ENCODE measurements around the gene ARHGEF3.
"Not testable (repeated sequence)": the region's sequence is repeated elsewhere in the genome, so short reads cannot be mapped to it uniquely, and the experiment has no call there.

Gene ARHGEF3

DNA sequence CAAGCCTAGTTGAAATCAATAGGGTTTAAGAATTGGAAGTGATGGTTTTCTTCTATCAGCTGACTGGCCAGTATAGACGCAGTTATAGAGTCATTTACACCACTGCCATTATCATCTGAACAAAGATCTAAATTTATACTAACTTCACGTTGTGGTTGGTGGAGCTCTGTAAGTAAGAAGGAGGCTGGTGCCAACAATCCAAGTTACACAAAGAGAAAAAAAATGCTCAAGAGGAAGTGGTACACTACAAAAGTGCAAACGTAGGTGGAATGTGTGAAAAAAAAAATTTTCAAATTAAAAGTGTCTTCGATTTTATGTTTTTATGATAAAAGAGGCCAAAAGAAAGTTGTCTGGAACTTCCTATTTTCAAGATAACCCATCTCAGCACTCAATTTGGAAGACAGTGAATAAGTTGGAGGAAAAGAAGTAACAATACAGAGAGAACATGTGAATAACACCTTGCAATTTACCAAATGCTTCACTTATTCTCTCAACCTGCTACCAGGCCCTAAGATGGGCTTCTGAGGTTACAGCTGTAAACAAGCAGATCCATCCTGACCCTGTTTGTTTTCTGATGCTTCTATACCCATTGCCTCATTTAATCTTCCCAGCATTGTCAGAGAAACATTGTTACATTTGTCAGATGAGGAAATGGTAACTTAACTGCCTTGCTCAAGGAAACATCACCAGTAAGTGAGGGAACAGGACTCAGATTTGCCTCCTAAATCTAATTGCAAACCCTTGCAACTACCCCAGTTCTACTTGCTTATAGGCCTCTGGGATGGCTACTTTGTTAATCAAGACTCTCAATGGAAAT, 106.7 kb downstream of the ARHGEF3 start:
- DNase-seq (ENCODE audit: extremely low read depth, low read depth): no peak
- TF ChIP-seq, protein P1, sequence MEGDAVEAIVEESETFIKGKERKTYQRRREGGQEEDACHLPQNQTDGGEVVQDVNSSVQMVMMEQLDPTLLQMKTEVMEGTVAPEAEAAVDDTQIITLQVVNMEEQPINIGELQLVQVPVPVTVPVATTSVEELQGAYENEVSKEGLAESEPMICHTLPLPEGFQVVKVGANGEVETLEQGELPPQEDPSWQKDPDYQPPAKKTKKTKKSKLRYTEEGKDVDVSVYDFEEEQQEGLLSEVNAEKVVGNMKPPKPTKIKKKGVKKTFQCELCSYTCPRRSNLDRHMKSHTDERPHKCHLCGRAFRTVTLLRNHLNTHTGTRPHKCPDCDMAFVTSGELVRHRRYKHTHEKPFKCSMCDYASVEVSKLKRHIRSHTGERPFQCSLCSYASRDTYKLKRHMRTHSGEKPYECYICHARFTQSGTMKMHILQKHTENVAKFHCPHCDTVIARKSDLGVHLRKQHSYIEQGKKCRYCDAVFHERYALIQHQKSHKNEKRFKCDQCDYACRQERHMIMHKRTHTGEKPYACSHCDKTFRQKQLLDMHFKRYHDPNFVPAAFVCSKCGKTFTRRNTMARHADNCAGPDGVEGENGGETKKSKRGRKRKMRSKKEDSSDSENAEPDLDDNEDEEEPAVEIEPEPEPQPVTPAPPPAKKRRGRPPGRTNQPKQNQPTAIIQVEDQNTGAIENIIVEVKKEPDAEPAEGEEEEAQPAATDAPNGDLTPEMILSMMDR (IDR thresholded peaks at IDR 0.05; ENCODE audit: low read depth, low read length, missing control alignments): no peak
- no peak overlapping the region for H3K4me3 ChIP-seq (replicated peaks; ENCODE audit: low read depth, low read length)

DNA sequence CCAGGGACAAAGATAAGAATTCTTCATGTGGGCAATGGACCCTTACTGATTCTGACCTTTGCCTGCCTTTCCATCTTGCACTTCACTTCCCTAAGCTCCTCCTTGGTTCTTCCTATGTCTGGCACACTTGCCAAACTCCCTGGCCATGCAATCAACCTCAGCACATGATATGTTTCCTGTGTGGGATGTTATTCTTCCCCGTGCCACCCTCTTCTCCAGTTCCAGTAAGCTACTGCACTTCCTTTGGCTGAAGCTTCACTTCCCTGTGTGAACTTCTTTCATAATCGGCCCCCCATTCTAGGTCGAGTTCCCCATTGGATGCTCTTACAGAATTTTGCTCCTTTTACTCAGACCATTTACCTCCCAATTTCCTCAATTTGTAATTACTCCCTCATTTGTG, 108.0 kb downstream of the ARHGEF3 start:
- TF ChIP-seq, protein P1 (IDR thresholded peaks at IDR 0.05; ENCODE audit: low read depth, low read length, missing control alignments): no peak
- no peak for DNase-seq (ENCODE audit: extremely low read depth, low read depth)
- H3K4me3 ChIP-seq (replicated peaks; ENCODE audit: low read depth, low read length): no peak overlapping the region

DNA sequence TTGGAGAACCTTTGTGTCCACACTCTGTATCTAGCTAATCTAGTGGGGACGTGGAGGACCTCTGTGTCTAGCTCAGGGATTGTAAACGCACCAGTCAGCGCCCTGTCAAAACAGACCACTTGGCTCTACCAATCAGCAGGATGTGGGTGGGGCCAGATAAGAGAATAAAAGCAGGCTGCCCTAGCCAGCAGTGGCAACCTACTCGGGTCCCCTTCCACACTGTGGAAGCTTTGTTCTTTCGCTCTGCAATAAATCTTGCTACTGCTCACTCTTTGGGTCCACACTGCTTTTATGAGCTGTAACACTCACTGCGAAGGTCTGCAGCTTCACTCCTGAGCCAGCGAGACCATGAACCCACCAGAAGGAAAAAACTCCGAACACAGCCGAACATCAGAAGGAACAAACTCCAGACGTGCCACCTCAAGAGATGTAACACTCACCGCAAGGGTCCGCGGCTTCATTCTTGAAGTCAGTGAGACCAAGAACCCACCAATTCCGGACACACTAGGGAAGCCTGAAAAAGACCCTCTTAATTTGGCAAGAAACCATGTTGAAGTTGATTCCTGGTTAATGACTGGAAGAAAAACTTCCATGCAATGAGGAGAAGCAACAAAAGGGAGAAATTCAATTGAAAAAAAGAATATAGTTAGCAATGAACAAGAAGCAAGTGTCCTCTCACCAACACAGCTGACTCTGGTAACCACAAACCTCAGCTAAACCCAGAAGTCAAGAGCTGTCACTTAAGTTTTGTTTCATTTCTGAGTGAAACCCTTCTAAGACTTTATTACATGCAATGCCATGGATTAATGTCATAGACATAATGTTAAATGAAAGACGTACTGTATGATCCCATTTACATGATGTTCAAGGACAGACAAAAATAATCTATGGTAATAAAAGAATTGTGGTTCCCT, 109.0 kb downstream of the ARHGEF3 start:
- H3K4me3 ChIP-seq (replicated peaks; ENCODE audit: low read depth, low read length); DNase-seq (ENCODE audit: extremely low read depth, low read depth): not testable (repeated sequence)

DNA sequence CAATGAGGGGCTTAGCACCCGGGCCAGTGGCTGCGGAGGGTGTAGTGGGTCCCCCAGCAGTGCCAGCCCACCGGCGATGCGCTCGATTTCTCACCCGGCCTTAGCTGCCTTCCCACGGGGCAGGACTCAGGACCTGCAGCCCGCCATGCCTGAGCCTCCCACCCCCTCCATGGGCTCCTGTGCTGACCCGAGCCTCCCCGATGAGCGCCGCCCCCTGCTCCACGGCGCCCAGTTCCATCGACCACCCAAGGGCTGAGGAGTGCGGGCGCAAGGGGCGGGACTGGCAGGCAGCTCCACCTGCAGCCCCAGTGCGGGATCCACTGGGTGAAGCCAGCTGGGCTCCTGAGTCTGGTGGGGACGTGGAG, 109.8 kb downstream of the ARHGEF3 start:
- not testable (repeated sequence) for DNase-seq (ENCODE audit: extremely low read depth, low read depth); H3K4me3 ChIP-seq (replicated peaks; ENCODE audit: low read depth, low read length)

DNA sequence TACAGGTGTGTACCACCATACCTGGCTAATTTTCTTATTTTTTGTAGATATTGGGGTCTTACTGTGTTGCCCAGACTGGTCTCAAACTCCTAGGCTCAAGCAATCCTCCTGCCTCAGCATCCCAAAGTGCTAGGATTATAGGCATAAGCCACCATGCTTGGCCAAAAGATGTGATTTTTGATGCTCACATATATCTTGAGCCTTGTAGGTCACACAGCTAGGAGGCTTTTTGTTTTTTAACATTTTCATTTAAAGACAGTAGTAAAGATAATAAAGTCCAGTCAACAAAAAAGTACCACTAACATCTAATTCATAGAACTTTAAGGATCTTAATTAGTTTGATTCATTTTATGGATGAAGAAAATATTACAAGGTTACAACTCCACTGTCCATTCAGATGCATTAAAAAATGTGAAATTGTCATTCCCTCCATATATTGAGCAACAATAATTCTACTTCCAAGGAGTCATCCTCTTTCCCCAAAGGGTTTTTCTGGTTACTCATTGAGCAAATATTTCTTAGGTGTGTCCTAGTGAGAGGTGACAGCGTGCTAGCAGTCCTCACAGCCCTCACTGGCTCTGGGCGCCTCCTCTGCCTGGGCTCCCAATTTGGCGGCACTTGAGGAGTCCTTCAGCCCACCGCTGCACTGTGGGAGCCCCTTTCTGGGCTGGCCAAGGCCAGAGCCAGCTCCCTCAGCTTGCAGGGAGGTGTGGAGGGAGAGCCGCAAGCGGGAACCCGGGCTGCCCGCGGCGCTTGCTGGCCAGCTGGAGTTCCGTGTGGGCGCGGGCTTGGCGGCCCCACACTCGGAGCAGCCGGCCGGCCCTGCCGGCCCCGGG, 110.4 kb downstream of the ARHGEF3 start:
- no peak for DNase-seq (ENCODE audit: extremely low read depth, low read depth)
- no peak overlapping the region for H3K4me3 ChIP-seq (replicated peaks; ENCODE audit: low read depth, low read length)
- TF ChIP-seq, protein P1 (IDR thresholded peaks at IDR 0.05; ENCODE audit: low read depth, low read length, missing control alignments): no peak

DNA sequence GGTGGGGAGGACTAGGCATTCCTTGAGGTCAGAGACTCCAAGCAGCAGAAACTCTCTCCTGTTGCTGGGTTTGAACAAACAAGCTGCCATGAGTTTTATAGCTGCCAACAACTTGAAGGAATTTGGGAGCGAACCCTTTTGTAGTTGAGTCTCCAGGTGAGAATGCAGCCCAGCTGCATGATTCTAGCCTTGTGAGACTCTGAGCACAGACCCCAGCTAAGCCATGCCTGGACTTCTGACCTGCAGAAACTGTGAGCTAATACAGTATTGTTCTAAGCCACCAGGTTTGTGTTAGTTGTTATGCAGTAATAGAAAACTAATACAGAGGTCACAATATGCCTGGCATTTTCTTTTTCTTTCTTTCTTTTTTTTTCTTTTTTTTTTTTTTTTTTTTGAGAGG, 112.4 kb downstream of the ARHGEF3 start:
- no peak overlapping the region for H3K4me3 ChIP-seq (replicated peaks; ENCODE audit: low read depth, low read length)
- no peak for DNase-seq (ENCODE audit: extremely low read depth, low read depth)
- TF ChIP-seq, protein P1 (IDR thresholded peaks at IDR 0.05; ENCODE audit: low read depth, low read length, missing control alignments): no peak

DNA sequence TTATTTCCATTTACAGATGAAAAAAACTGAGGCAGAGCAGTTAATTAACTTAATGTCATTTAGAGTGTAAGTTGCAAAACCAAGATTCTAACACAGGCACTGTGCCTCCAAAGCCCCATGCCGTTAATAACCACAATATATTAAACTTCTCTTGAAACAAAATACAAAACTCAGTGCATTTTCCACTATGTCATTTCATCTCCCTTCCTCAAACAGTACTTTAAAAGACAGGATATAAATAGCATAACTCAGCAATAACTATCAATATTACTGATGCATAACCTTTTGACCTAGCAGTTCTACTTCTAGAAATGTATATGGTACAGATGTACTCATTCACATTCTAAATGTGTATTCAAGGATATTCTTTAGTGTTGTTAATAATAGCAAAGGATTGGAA, 113.6 kb downstream of the ARHGEF3 start:
- TF ChIP-seq, protein P1 (IDR thresholded peaks at IDR 0.05; ENCODE audit: low read depth, low read length, missing control alignments): no peak
- no peak for DNase-seq (ENCODE audit: extremely low read depth, low read depth)
- H3K4me3 ChIP-seq (replicated peaks; ENCODE audit: low read depth, low read length): no peak overlapping the region
